ENCODE measurements around the gene EIF4EBP3. TPM values are rescaled to one million over a fixed set of nuclear protein-coding genes. Genes with fewer than 3 reads are reported as not detected.
A peak's percentile ranks its signal among the peaks of the same experiment; 100 is the strongest.

EIF4EBP3 gene
- polyA plus RNA-seq, 1 of the 3 experiments (the other 2 are of a cell fraction): 1.1 TPM

- H3F3A ChIP-seq (replicated peaks; ENCODE audit: insufficient read depth): peaks cover 5% of the 10 kb centered on the region
- H3K9me3 ChIP-seq: no peaks in the 10 kb centered on the region
- POLR2A ChIA-PET: interaction anchor here (1.4 kb wide), 1 partner anchor 8 kb away, joined by 4 read pairs; no protein-coding TSS in a partner anchor
- peaks cover 28% of the 10 kb centered on the region for H3K79me2 ChIP-seq (ENCODE audit: insufficient read depth)
- H3K36me3 ChIP-seq (replicated peaks in 1 of 2; ENCODE audit: control insufficient read depth in 1 of 2, insufficient read depth in 2 of 2, low read length in 1 of 2): peaks cover 8 to 35% of the 10 kb centered on the region in 2 experiments
- no peaks in the 10 kb centered on the region for H4K20me1 ChIP-seq (ENCODE audit: insufficient read depth)
- H3K4me1 ChIP-seq (ENCODE audit: control insufficient read depth in 1 of 2, insufficient read depth in 2 of 2, low read depth in 1 of 2, low read length in 1 of 2): peaks cover 3 to 20% of the 10 kb centered on the region in 2 experiments; a peak in 1 of 4 replicates
- CTCF ChIA-PET: interaction anchor here (1.1 to 1.4 kb wide), 5 partner anchors 8 to 154 kb away, joined by 3 to 5 read pairs (median 3); no protein-coding TSS in a partner anchor
- peak overlapping the region; percentile 85 to 97 for H3K4me3 ChIP-seq (ENCODE audit: low read depth in 2 of 2, low read length in 1 of 2)
- DNase-seq: no peak
- TF ChIP-seq USF1 (IDR thresholded peaks at IDR 0.05; ENCODE audit: borderline replicate concordance, low read depth) (no peak), PBX3 (IDR thresholded peaks at IDR 0.05) (no peak), POLR2AphosphoS5 (IDR thresholded peaks at IDR 0.05; ENCODE audit: low read depth, low read length) (no peak), IRF3 (IDR thresholded peaks at IDR 0.05; ENCODE audit: low read depth, low read length) (no peak), FOSL2 (IDR thresholded peaks at IDR 0.05; ENCODE audit: borderline replicate concordance, low read depth) (no peak), YY1 (IDR thresholded peaks at IDR 0.05; ENCODE audit: low read depth) (no peak), ZBTB33 (IDR thresholded peaks at IDR 0.05; ENCODE audit: borderline replicate concordance, low read depth) (no peak), GATA2 (CRISPR knock-in tag; IDR thresholded peaks at IDR 0.05) (no peak), JUND (IDR thresholded peaks at IDR 0.05) (no peak), SMC3 (IDR thresholded peaks at IDR 0.05; ENCODE audit: low read depth, low read length) (no peak), RFX5 (IDR thresholded peaks at IDR 0.05; ENCODE audit: low read length) (no peak), REST (IDR thresholded peaks at IDR 0.05; ENCODE audit: low read depth, low read length) (no peak), EZH2phosphoT487 (IDR thresholded peaks at IDR 0.05; ENCODE audit: borderline replicate concordance, low read depth) (no peak), RXRA (IDR thresholded peaks at IDR 0.05; ENCODE audit: borderline replicate concordance, low read depth) (no peak), RCOR1 (IDR thresholded peaks at IDR 0.05; ENCODE audit: low read length) (no peak), TEAD4 (IDR thresholded peaks at IDR 0.05; ENCODE audit: borderline replicate concordance, insufficient read depth) (no peak), FOXJ3 (CRISPR knock-in tag; IDR thresholded peaks at IDR 0.05) (no peak), USF2 (IDR thresholded peaks at IDR 0.05; ENCODE audit: borderline replicate concordance, low read depth, low read length) (no peak), TAF1 (IDR thresholded peaks at IDR 0.05; ENCODE audit: borderline replicate concordance, low read depth, low read length) (no peak), NFIC (IDR thresholded peaks at IDR 0.05; ENCODE audit: borderline replicate concordance) (no peak)
- no peak overlapping the region for H2AFZ ChIP-seq (ENCODE audit: low read depth)
- H3K27me3 ChIP-seq (ENCODE audit: insufficient read depth): no peaks in the 10 kb centered on the region
- peak overlapping the region; percentile 80; the same call in 1 of the 2 replicates for H3K9ac ChIP-seq
- no peaks in the 10 kb centered on the region for H3K9me2 ChIP-seq
- H3K4me2 ChIP-seq: peak overlapping the region; percentile 77
- WGBS (ENCODE audit: low lambda C conversion rate): 87% methylated on average over 4 of the region's 4 CpGs
- H3K27ac ChIP-seq (ENCODE audit: low read depth in 2 of 2, low read length in 1 of 2): no peak overlapping the region
These were observed 18.3 kb downstream of the EIF4EBP3 start for GRCh38 chr5:140565780-140566095.
